ENCODE measurements around the gene BRINP3.

The BRINP3 gene

GRCh38 chr1:190452272-190452848 is 25.3 kb downstream of the BRINP3 start:
- DNase-seq (ENCODE audit: low spot score) = no peak

DNA sequence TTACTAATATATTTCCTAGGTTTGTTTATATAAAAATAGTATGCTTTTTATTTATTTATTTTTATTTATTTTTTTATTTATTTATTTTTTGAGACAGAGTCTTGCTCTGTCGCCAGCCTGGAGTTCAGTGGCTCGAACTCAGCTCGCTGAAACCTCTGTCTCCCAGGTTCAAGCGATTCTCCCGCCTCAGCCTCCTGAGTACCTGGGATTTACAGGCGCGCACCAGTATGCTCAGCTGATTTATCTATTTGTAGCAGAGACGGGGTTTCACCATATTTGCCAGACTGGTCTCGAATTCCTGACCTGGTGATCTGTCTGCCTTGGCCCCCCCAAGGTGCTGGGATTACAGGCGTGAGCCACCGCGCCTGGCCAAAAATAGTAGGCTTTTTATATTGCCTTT is 33.2 kb downstream of the BRINP3 start:
- no peak for DNase-seq (ENCODE audit: low spot score)

GRCh38 chr1:190439447-190439846 is 38.2 kb downstream of the BRINP3 start:
- DNase-seq (ENCODE audit: low spot score) = no peak

DNA sequence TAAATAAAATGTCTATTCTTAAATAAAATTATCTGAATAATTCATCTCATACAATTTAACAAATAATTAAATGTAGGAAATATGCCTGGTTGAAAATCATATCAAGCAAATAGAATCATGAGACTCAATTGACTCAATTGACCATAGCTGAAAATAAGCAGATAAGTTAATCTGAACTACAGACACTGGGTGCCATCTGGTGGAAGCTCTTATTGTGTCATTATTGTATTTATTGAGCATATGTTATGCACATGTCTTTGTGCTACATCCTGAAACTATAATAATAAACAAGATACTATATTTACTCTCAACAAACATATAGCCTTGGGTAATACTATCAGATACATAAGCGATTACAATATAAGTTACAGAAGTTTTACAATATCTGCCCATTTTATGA is 41.0 kb downstream of the BRINP3 start:
- DNase-seq (ENCODE audit: low spot score) = no peak

DNA sequence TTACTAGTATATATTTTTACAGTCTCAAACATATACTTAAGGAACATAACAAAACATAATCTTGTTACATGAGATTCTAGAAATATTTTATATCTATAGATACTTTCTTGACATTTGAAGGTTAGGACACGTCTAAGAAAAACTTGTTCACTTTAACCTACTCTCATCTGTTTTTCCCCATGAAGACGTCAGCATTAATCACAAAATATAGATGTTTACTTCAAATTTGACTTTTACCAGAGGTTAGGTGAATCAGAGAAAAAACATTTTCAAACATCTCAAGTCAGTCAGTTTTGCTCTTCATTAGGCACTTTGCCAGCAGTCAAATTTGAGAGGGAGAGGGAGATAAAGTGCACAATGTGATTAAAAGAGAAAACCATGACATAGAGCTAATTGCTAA is 47.7 kb downstream of the BRINP3 start:
- DNase-seq (ENCODE audit: low spot score) = no peak

- no peak for DNase-seq (ENCODE audit: low spot score)
These were observed 48.5 kb downstream of the BRINP3 start for GRCh38 chr1:190429141-190429540.

GRCh38 chr1:190416239-190416638 is 61.4 kb downstream of the BRINP3 start:
- DNase-seq (ENCODE audit: low spot score) = no peak

- no peak for DNase-seq (ENCODE audit: low spot score)
These were observed 64.5 kb downstream of the BRINP3 start for GRCh38 chr1:190413142-190413541.

DNA sequence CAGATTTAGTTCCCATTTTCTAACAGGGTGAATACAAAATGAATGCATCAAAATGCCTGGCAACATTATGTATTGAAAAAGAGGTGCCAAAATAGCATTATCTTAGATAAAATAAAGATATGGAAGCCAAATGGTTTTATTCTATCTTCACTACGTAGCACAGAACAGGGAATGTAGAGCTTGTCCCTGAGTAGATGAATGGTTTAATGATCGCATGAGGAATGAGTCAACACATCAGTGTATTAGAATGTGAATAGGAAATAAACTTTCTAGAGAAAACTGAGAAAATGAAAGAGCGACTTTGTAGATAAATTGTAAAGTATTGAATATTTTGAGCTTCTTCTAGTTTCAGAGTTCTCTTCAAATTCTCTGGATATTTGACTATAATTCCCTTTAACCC is 74.3 kb downstream of the BRINP3 start:
- no peak for DNase-seq (ENCODE audit: low spot score)

- no peak for DNase-seq (ENCODE audit: low spot score)
These were observed 78.4 kb downstream of the BRINP3 start for GRCh38 chr1:190399233-190399632.

GRCh38 chr1:190391582-190391981 is 86.1 kb downstream of the BRINP3 start:
- no peak for DNase-seq (ENCODE audit: low spot score)

DNA sequence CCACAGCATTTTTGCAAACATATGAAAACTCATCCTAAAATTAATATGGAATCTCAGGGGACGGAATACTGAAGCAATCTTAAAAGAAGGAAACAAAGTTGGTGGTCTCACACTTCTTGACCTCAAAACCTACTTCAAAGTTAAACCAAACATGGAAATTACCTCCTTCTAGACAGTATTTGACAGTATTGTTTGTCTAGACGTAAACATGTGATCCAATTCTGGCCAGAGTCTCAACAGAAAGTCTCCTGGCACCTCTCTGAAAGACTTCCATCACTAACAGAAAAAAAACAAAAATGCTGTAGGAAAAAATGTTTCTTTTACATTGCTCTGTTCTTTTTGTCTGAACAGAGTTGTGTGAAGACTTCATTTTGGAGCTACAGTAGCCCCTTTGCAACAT is 99.7 kb downstream of the BRINP3 start:
- no peak for DNase-seq (ENCODE audit: low spot score)

- no peak for DNase-seq (ENCODE audit: low spot score)
These were observed 100.4 kb downstream of the BRINP3 start for GRCh38 chr1:190377294-190377693.

DNA sequence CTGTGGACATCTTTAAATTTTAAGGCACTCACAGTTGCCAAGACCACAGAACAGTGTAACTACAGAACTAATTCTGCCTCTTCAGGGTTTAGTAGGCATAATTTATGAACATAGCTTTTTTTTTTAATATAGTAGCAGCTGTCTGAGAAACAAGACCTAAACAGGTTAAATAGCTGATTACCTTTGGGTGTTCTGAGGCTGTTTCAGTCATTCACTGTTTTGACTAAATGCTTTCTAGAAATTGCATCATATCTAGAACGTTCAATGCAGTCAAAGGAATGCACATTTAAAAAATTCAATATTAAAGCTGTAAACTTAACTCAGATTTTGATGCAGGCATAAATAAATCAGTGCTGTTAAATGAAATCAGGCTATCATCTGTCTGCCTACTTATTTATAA is 101.6 kb downstream of the BRINP3 start:
- DNase-seq (ENCODE audit: low spot score) = no peak

DNA sequence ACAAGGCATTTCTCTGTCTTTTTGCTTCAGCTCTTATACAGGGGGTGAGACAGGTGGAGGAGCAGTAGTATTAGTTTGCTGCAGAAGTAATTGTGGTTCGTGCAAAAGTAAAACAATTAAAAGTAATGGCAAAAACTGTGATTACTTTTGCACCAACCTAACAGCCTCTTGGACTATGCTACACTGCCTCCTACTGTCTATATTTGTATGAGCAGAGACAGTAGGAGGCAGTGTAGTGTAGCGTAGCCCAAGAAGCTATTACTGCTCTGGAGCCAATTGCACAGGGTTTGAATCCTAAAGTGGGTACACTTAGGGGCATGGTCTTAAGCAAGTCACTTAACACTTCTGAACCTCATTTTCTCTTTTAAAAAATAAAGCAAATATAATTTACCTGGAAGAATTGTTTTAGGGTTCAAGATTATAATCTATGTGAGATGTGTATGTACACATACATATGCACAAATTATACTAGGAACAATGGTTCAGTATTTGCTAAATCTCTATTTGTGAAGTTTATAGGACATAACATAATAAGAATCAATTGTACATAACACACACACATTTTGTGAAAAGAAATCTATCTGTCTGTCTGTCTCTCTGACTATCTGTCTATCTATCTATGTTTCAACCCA is 103.8 kb downstream of the BRINP3 start:
- DNase-seq (ENCODE audit: low spot score) = no peak

DNA sequence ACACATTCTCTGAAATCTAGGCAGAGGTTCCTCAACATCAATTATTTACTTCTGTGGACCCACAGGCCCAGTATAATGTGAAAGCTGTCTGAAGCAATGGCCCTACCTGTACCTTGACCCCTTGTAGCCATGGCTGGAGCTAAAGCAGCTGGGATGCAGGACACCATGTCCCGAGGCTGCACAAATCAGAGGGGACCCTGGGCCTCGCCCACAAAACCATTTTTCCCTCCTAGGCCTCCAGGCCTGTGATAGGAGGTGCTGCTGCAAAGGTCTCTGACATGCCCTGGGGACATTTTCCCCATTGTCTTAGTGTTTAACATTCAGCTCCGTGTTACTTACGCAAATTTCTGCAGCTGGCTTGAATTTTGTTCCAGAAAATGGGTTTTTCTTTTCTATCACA is 110.5 kb downstream of the BRINP3 start:
- no peak for DNase-seq (ENCODE audit: low spot score)

- no peak for DNase-seq (ENCODE audit: low spot score)
These were observed 112.4 kb downstream of the BRINP3 start for GRCh38 chr1:190365283-190365682.

DNA sequence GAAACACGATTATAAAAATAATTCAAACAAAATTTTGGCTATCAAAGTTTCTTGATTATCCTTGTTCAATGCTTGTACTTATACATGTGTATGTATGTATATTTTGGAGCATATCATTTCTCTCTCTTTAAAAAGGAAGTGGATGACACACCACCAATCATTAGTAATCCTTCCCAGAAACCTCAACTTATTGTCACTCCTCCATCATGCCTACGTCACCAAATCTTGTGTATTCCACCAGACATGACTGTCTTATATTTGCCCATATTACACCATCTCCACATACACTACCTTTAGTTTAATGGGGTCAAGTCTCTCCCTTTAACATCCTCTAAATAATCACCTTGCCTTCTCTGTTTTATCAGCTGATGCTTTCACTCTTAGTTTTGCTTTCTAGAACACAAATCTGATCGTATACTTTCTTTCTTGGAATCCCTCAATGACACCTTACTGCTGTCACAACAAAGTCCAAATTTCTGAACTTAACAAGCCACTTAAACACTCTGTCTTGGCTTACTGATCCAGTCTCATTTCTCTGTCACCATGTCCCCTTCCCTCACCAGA is 124.0 kb downstream of the BRINP3 start:
- no peak for DNase-seq (ENCODE audit: low spot score)

DNA sequence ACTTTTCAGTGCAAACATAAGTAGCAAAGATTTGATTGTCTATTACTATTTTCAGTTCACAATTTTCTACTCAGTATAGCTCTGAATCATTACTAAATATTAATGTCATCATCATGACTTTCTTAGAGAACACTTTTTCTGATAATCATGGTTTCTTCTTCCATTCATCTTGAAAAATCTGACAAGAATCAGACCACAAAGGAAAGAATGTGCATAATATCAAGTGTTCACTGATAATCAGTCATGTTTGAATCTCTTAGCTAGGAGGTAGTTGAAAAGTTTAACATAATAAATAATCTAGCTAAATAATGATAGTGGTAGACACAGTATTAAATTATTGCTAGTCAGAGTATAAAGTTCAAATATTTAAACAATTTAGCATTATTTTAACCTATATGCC is 133.2 kb downstream of the BRINP3 start:
- DNase-seq (ENCODE audit: low spot score) = no peak

GRCh38 chr1:190338829-190339228 is 138.8 kb downstream of the BRINP3 start:
- no peak for DNase-seq (ENCODE audit: low spot score)

- DNase-seq (ENCODE audit: low spot score) = no peak
These were observed 148.8 kb downstream of the BRINP3 start for GRCh38 chr1:190328871-190329270.

DNA sequence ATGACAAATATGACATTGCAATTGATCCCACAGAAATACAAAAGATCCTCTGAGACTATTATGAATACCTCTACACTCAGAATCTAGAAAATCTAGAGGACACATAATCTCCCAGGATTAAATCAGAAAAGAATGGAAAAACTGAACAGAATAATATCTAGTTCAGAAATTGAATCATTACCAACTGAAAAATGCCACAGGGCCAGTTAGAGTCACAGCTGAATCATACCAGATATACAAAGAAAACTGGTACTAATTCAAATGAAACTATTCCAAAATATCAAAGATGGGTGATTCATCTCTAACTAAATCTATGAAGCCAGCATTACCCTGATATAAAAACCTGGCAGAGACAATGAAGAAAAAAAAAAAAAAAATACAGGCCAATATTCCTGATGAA is 149.3 kb downstream of the BRINP3 start:
- no peak for DNase-seq (ENCODE audit: low spot score)

DNA sequence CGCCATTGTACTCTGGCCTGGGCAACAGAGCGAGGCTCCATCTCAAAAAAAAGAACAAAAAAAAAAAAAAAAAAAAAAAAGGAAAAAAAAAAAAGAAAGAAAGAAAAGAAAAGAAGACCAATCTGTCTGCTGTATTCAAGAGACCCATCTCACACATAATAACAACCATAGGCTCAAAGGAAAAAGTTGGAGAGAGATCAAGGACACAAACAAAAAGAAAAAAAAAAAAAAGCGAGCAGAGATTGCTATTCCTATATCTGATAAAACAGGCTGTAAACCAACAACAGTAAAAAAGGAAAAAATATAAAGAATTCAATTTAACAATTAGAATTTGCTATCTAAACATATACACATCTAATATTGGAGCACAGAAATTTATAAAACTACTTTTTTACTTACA is 150.4 kb downstream of the BRINP3 start:
- DNase-seq (ENCODE audit: low spot score) = no peak

DNA sequence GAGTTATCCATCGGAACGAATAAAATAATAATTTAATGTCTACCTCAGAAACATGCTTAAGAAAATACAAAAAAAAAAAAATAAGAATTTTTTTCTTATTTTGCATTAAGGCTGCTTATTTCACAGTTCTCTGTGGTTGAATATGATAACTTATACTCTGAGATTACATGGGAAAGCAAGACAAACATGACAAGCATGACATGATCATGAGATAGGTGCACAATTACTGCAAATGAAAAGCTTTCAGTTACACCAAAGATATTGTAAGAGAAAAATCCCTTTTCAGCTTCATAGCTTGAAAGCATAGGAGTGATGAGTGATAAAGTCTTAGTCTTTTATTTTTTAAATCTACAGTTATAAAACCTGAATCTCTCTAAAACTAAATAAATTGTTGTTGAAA is 154.1 kb downstream of the BRINP3 start:
- DNase-seq (ENCODE audit: low spot score) = no peak

Measured in AG08395 (cell line).